H1 (cell line): Measurements from ENCODE around the gene CST6. TPM values are rescaled to one million over a fixed set of nuclear protein-coding genes. Genes with fewer than 3 reads are reported as not detected.

ENCODE experiments used
- CHD7 ChIP-seq: fragments of 300-600 bp; sonication (generic); IDR thresholded peaks from 2 replicates; pipeline ENCODE4 v1.7.1; 2012; ENCODE audit warnings: low read length, moderate library complexity, mild to moderate bottlenecking, inconsistent platforms; ENCODE audit not compliant: insufficient replicate concordance
- SP1 ChIP-seq: IDR thresholded peaks from 2 replicates; pipeline ENCODE4 v1.6.1; 2011; ENCODE audit warnings: low read depth, low read length
- polyA plus RNA-seq, 7 experiments: library from polyadenylated mRNA; depleted of rRNA in 3 of 7; stranded (reverse) in 5 of 7; unstranded in 2 of 7; fragments of >200 nt in 5 of 7; fragments of 200-250 nt in 2 of 7; gene quantifications; 1 replicate in 5 of 7; 2 replicates in 1 of 7; 4 replicates in 1 of 7; pipeline versions ENCODE4 v1.2.1 to v1.2.3, GENCODE V29; 2011 to 2013; ENCODE audit warnings: missing spikeins in 2 of 7, mixed read lengths in 2 of 7
- total RNA-seq: library from RNA; stranded (reverse); fragmentation: NEBNext Ultra II Directional; extraction: Animal tissue kit (Norgen Biotek cat#: 25700); gene quantifications from 2 replicates; pipeline ENCODE4 v1.2.1, GENCODE V29; 2021
- TF ChIP-seq, protein P1 (sequence below): IDR thresholded peaks from 2 replicates; pipeline ENCODE4 v1.6.1; 2012; ENCODE audit warnings: inconsistent platforms

CST6 gene
- total and polyA plus RNA-seq, 2 of the 8 experiments (the other 6 are each of a cell fraction or from before 2014, with no cell fraction given), result 1.6 to 7.6 TPM

GRCh38 chr11:65978391-65979238 is 33.2 kb upstream of the CST6 start (continued):
- TF ChIP-seq CHD7 (no peak), SP1 (no peak)
- TF ChIP-seq, protein P1, sequence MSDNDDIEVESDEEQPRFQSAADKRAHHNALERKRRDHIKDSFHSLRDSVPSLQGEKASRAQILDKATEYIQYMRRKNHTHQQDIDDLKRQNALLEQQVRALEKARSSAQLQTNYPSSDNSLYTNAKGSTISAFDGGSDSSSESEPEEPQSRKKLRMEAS, result no peak
